Effector CD4-positive, alpha-beta T cell (primary cell): ENCODE results near the gene ZNF641.

Experiments
- DNase-seq: peaks from one replicate; pipeline ENCODE4 v3.0.0-alpha.2; 2020
- total RNA-seq: gene quantifications from one replicate; lab custom pipeline; 2026; lab: John Stamatoyannopoulos, UW

ZNF641 gene
- 36.6 reads per million, percentile 61 among the genes with 10 or more reads in this experiment for total RNA-seq

DNA sequence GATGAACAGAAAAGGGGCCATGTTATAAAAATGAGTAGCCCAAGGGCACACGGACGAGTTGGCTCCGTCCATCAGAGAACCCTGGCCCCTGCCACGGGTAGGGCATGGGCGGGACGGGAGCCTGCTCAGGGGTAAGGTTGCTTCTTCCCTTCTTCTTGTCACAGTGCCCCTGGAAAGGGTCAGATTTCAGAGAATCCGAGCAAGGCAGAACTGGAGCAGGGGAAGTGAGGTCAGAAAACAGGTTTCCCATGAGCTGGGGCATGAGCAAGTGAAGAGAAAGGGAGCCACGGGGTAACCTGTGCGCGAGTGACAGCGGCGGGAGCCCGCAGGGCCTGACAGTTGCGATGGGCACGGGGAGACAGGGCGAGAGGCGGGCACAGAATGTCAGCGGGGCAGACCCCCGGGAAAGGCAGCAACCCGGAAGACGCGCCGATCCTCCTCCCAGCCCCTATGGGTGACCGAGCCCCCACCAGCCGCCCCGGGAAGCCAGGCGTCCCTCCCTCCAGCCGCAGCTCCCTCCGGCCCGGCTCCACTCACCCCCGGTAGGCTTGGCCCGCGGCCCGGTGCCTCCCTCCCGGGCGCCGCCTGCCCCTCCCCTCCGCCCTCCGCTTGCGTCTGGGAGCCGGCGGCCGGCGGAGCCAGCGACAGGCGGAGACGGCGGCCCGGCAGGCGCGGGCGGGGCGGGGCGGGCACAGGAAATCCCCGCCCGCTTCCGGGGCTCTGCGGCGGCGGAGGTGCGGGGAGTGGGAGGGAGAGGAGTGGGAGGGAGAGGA is at the start of gene ZNF641:
Gene ZNF641 (minus strand): TSS at position 671 of the 773 bp plus-strand sequence. CDS start 2,829 bp downstream, outside the sequence.
- peak; percentile 77 for DNase-seq

DNA sequence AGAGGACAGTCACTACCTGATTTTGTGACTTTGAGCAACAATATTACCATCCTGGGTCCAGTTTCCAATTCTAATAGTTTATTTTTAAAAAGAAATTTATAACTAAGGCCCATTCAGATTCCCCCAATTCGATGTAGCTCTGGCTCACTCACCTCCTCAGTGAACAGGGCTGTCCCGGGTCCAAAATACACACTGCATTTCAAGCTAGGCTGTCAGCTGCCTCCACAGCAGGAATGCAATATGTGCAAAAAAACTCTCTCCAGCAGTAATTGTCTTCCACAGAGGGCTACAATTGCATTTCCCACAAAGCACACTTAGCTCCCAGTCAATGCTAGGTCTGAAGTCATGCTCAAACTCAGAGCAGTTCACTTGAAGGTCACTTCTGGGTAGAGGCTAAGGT is 39.3 kb upstream of the ZNF641 start:
- no peak for DNase-seq

DNA sequence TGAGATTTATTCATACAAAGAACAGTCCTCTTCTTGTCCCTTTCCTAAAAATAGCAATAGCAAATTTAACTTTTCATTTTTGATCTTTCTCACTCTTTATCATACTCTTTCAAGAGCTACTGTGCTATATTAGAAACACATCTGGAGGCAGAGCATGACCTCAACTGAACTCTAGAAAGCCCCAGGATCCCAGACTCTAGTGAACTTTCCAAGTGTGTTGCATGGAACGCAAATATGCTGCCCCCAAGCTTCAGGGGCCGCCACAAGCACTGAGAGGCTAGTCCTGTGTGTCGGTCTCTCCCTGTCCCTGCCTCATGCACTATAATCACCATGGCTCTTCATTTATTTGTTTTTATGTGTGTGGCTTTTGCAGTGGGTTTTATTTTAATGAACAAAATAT is 38.7 kb upstream of the ZNF641 start:
- DNase-seq: no peak

DNA sequence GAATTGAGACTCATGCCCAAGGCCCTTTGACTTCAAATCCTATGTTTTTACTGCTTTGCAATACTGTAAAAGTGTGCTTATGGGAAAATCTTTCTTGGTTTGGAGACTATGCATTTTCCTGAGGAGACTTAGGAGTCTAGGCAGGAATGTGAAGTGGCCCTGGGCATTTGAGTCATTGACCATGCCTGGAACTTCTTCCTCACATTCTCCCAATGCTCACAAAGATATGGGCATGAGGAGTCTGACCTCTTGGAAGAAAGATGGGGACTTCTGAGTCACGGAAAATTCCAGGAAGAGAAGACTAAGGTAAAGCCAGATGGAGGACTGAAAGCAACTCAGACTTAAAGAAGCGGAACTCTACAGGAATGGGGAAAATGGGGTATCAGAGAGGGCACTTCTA is 38.2 kb upstream of the ZNF641 start:
- DNase-seq: no peak

DNA sequence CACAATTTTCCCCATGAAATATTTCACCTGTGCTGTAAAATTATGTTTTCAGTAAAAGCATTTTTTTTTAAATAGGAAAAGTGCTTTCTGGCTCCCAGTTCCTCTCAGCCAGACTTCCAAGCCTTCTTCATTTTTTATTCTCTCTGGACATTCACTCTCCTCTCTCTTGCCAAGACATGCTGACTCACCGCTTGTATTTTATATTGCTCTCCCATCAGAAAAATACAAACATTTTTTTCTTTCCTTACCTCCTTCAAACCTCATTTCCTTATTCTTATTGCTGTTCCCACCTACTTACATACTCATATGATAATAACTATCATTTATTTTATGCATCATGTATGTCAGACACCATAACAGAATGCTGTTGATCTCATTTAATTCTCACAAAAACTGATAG is 37.7 kb upstream of the ZNF641 start:
- no peak for DNase-seq

DNA sequence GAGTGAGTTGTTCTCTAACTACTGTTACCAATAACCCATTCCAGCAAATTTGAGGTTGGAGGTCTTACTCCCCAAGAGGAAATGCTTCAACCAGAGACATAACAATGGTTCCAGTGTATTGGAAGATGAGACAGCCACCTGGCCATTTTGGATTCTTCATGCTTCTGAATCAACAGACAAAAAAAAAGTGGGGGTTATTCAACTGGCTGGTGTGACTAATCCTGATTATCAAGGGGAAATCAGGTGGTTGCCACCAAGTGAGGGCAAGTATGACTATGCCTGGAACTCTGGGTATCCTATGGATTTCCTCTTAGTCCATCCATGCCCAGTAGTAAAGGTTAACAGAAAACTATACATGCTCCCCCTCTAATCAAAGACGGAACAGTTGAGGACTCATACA is 29.9 kb upstream of the ZNF641 start:
- no peak for DNase-seq

DNA sequence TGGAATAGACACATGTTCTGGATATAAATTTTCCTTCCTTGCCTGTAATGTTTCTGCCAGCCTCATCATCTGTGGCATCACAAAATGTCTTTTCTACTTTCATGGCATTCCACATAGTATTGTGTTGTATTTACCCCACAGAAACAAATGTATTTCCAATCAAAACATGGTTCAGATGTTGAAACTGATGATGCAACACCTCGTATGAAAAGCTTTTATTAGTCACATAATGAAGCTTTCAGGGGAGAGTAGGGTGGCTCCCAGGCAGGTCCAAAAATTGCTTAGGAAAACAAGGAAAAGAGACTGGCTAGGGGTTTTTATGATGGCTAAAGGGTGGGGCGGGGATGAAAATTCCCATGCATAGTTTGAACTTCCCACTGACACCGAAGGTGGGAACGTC is 29.1 kb upstream of the ZNF641 start:
- DNase-seq: no peak

DNA sequence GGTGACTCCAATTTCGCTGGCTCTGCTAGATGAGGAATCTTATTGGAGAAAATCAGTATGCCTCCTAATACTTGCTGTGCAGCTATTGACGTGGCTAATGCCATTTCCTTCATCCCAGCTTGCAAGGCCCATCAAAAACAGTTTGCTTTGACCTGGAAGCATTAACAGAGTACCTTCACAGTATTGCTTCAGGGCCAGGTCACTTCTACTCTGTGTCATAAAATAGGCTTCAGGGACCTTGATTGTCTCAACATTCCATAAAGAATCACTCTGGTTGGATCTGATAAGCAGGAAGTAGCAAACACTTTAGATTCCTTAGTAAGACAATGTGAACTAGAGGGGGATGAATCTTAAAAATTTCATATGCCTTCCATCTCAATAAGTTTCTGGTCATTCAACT is 26.9 kb upstream of the ZNF641 start:
- DNase-seq: no peak

DNA sequence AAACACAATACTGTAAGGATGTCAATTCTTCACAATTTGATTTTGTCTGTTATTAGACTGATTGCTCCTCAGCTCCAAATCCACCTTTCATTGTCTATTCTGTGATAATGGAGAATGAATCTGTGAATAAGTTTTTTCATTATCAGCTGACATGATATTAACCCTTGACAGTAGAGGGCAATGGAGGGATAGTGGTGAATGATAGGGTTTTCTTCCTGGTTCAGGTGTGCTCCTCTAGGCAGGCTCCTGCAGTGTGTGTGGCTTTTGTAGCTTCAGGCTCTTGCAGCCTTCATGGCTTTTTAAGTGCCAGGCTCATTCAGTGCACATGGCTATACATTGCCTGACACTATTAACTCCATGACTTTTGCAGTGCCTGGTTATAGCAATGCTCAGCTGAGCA is 23.4 kb upstream of the ZNF641 start:
- DNase-seq: no peak

DNA sequence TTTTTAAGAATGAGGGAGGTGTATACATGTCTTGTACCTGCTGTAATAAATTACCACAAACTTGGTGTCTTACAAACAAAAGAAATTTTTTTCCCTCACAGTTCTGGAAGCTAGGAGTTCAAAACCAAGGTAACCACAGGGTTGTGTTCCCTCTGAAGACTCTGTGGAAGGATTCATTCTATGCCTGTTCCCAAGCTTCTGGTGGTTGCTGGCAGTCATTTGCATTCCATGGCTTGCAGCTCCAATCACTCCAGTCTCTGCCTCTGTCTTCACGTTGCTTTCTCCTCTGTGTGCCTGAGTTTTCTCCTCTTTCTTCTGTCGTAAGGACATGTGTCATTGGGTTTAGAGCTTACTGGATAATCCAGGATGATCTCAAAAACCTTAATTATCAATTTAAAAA is 15.4 kb upstream of the ZNF641 start:
- DNase-seq: no peak

DNA sequence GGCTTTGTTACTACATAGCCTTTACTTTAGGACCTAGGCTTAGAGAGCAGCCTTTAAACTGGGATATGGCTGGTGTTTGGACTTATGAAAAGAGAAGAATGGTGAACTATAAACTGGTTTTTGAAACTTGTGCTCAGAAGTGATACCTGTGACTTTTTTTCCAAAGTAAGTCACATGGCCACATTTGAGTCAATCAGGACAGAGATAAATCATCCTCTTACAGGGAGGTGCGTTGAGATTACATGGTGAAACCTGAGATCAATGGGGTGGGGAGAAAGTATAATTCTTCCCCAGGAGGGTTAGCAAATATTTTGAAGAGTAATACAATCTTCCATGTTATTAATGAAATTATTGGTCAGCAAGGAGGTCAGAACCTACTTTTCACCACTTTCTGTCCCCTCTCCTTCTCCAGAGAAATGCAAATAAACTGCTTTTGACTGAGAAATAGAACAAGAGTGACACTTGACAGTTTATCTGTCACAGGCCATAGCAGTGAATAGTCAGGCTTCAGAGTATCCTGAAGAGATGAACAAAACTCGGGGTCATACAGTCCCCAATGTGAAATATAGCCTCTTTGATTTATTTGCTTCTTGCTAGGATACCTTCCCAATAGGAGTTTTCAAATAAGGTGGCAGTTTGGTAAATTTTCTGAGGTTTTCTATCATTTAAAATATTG is 11.1 kb upstream of the ZNF641 start:
- DNase-seq: no peak

DNA sequence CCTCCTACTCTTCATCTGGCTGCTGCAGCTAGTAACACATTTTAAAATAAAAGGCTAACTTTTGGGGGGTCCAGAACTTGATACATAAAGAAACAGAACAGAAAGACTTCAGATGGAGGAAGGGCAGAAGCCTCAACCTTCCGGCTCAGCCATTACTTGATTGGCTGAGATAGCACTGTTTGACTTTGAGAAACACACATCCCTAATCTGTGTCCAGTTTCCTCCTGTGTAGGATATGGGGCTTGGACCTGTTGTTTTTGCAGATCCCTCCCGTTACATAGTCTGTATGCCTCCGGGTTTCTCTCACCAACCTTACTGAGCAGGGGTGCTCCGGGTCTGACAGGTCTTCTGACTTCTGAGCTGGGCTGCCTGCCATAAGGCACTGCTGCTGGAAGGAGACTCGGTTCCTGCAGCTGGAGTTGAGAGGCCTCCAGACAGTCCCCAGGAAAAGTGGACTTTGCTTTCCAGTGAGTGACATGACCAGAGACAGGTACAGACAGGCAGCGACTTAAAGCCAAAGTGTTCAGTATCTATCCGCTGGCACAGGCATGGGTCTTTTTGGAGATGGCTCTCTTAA is 8.3 kb upstream of the ZNF641 start:
- DNase-seq: no peak

DNA sequence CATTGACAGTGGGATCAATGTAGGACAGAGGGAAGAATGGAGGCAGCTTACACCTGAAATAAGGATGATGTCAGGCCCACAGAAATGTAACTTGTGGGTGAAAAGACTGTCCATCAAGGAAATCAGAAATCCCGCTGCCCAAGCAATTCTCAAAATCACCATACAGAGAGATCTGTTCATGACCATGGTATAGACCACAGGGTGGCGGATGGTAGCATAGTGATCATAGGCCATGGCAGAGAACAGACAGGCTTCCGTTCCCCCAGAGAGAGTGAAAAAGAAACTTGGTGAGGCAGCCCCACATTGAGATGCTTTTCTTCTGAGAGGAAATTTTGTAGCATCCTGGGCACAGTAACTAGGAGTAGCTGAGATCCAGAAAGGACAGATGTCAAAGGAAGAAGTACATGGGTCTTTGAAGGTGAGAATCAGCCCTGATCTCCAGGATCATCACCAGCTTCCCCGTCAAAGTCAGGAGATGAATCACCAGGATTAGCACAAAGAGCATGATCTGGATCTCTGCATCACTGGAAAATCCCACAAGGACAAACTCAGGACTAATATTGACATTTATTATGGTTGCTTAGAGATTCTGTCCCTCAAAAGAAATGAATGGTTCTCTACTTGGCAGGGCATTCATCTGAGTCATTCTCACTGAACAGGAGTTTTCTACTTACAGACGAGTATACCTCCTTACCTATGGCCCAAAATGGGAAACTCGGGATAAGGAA is 5.5 kb upstream of the ZNF641 start:
- no peak for DNase-seq

DNA sequence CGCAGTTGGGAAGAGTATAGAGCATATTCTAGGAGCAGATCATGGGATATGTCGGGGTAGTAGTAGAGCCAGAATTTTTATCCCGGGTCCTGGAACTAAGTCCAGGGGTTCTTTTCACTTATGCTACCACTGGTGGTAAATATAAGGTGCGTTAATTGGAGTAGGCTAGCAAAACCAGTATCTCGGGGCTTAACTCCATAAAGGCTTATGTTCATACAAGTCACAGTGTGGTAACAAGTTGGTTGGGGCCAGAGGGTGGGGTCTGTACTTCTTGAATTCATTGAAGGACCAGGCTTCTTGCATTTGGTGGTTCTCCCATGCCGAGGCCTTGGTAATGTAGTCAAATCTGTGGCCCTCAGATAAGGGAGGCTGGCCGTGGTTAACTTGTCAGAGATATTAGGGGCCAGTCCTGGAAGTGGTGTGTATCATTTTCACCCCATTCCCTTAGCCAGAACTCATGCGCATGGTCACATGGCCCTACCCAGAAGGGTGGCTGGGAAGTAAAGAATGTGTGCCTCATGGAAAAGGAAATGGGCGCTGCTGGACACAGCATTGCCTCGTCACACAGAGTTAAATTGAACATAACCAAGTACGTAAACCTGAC is 1.5 kb upstream of the ZNF641 start:
- DNase-seq: no peak

DNA sequence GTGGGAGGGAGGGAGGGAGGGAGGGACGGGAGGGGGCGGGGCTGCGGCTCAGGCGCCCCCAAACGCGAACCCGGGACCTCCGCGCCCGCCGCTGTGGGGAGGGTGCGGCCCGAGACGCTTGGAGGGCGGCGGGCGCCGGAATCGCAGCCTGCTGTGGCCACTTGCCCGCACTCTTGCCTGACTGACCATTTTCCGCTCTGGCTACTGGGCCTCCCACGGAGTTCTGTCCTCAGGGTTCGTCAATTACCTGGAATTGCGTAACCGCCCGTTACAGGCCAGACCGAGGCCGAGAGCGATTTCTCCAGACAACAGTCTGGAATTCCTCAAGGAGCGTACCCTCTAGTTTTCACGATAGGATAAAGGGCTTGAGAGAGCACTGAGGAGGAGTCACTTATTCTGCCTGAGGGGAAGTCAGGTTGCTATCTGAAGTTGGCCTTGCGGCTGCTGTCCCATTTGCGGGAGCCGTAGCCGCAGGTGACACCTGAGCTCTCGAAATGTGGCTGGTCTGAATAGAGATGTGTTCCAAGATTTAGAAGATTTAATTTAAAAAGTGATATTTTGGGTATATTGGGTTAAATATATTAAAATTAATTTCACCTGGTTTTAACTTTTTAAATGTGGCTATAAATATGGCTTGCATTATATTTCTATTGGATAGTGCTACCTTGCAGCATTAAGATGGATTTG is 446 bp upstream of the ZNF641 start:
- no peak for DNase-seq

DNA sequence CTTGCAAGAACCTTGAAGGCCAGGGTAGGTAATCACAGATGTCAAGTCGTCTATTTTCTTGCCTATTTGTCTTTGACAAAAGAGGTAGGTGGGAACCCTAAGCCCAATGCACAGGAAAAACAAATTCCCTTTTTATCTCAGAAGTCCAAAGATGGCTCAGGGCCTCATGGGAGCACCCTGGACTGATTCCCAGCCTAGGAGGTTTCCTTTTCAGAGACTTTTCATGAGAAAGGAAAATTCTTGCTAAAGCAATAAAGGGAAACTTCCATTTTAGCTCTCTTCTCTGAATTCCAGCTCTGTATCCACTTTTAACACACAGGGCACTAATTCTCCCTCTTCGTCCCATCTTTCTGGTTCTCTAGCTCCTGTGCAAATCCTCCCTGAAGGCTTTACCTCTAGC is 1.2 kb downstream of the ZNF641 start:
- DNase-seq: no peak

DNA sequence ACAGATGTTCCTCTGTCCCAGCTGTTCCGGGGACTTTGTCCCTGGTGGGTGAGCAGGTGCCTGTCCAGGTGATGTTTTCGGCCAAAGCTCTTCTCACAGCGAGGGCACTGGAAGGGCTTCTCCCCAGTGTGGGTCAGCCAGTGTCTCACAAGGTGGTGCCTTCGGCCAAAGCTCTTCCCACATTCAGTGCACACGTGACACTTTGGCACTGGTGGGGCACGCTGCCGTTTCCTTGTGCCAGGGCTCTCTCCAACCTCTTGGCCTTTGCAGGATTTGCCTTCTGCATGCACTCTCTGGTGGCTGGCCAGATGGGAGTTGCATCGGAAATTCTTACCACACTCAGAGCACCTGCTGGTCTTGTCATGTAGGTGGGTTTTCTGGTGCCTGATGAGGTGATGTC is 7.7 kb downstream of the ZNF641 start:
- DNase-seq: no peak

DNA sequence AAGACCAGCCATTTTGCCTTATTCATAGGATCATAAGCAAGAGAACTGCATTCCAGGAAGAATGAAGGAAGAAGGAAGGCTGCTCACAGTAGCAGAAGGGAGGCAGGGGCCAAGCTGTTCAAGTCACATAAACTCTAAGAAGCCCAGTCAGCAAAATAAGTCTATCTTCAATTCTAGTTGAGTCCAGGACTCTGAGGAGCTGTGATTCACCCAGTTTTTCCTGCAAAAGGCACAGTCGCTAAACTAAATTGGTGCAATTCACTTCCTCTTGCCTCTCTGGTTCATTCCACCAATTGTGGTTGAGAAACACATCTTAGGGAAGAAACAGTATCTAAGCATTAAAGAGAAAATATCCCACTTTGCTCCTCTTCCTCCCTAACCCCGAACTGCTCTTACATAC is 9.8 kb downstream of the ZNF641 start:
- DNase-seq: no peak

DNA sequence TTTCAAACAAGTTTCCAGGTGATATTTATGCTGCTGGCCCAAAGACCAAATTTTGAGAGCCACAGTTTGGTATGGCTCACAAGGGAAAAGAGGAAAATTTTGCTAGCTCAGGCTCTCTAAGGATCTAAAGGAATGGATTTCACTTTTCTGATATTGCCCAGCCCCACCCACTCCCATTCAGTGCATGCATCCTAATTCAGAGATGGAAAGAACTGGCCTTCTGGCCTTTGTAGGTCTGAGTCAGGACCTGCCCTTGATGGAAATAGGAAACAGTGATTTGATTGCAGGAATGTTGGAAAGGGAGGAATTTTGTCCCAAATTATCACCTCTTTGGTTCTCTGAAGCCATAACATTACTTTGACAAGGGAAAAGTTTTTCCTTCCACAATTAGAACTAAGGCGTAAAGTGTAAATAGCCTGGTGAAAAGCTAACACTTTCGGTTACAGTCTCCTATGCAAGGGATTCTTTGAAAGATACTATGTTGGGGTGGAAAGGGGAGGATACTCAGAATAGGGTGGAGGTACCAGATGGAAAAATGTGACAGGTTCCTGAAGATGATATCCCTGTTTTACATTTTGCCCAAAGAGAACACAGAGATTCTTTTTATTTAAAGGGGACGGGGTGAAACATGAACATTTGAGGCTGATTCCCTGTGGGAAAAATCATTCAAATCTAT is 11.1 kb downstream of the ZNF641 start:
- no peak for DNase-seq

DNA sequence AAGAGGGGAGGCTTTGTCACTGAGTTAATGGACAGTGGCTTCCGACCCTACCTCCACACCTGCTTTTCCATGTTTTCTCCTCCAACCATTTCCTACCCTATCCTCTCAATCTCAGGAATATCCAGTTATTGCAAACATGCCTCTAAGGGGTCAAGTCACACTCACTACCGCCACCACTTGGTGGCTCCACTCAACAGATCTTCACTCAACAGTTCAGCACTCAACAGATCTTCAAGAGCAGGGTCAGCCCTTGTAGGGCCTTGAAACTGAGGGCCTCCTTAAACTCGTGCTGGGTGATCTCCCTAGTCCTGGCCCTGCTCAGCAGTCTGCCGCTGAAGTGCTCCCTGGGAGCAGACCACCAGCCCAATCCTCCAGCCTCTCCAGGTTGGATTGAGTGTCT is 14.2 kb downstream of the ZNF641 start:
- DNase-seq: no peak

DNA sequence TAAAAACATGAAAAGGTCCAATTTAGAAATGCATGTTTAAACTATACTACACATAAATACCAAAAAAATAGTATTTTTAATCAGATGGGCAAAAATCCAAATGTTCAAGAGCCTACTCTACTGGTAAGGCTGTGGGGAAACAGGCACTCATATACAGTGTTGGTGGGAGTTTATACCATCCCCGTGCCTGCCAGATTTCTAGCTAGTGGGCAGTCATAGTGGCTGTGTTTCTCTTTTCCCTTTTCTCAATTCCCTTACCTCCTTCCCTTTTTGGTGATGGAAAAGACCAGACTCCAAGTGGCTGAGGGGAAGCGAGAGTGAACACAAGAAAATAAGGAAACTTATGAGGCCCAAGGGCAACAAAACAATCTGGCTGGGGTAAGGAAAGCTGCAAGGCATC is 14.7 kb downstream of the ZNF641 start:
- no peak for DNase-seq

DNA sequence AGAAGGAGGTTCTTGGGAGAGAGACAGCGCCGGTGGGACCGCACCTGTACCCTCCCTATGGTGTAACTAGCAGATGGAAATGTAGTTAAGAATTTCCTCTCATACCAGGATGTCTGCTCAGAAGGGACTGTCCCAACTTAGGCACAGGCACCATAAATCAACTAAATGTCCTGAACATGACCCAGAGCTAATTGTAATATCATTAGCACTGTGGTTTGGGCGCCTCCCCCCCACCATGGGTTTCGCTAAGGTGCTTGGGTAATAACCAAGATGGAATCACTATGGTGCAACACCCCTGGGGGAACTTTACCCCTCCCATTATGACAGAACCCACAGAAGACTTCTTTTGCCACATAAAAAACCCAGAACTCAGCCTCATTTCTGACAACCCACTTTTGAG is 15.9 kb downstream of the ZNF641 start:
- DNase-seq: no peak
